Measurements from ENCODE around the gene MICU2. TPM values are rescaled to one million over a fixed set of nuclear protein-coding genes. Genes with fewer than 3 reads are reported as not detected.

Gene MICU2
- total RNA-seq, 1 experiment from 2014 or later, result 24.2 TPM

DNA sequence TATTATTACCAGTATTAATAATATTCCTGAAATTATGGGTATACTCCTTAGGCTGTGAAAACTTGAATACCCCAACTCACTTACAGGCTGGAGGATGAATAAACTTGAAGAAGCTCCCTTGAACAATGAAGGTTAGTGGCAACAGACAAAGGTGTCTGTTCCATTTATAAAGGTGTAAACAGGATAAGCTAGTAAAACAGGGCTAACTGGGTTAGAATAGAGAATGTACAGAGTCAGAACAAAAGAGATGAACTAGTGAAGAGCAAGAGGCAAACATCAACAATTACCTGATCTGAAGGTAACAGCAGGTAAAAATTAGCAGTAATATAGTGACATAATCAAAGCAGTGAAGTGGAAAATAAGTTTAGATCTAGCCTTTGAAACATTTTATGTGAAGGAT is 23.2 kb downstream of the MICU2 start:
- H3K9me3 ChIP-seq (ENCODE audit: control insufficient read depth, insufficient read depth, low read depth, low read length), result peaks cover 2% of the 10 kb centered on the region; the same call in 1 of the 2 replicates
- POLR2A ChIA-PET, result no interaction called here
- BruUV-seq (replicated peaks), result no TSS peak
- CTCF ChIA-PET, result no interaction called here
- in situ Hi-C loops (cut with HindIII; ENCODE audit: low pct_unique_long_range_greater_than_20kb, low sequenced_read_pairs), result no loop called here
- no peaks in the 10 kb centered on the region for H3K4me1 ChIP-seq (ENCODE audit: control insufficient read depth, insufficient read depth, low read length)
- no peak for TF ChIP-seq SIN3A (IDR thresholded peaks at IDR 0.05; ENCODE audit: borderline replicate concordance, insufficient read depth, low read depth, low read length)
- no peak for TF ChIP-seq TCF7L2 (IDR thresholded peaks at IDR 0.05; ENCODE audit: low read depth, low read length)
- TF ChIP-seq POLR2AphosphoS5 (IDR thresholded peaks at IDR 0.05; ENCODE audit: low read depth, low read length), result no peak
- TF ChIP-seq, protein P1, sequence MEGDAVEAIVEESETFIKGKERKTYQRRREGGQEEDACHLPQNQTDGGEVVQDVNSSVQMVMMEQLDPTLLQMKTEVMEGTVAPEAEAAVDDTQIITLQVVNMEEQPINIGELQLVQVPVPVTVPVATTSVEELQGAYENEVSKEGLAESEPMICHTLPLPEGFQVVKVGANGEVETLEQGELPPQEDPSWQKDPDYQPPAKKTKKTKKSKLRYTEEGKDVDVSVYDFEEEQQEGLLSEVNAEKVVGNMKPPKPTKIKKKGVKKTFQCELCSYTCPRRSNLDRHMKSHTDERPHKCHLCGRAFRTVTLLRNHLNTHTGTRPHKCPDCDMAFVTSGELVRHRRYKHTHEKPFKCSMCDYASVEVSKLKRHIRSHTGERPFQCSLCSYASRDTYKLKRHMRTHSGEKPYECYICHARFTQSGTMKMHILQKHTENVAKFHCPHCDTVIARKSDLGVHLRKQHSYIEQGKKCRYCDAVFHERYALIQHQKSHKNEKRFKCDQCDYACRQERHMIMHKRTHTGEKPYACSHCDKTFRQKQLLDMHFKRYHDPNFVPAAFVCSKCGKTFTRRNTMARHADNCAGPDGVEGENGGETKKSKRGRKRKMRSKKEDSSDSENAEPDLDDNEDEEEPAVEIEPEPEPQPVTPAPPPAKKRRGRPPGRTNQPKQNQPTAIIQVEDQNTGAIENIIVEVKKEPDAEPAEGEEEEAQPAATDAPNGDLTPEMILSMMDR (IDR thresholded peaks at IDR 0.05), result no peak
- TF ChIP-seq, protein P2, sequence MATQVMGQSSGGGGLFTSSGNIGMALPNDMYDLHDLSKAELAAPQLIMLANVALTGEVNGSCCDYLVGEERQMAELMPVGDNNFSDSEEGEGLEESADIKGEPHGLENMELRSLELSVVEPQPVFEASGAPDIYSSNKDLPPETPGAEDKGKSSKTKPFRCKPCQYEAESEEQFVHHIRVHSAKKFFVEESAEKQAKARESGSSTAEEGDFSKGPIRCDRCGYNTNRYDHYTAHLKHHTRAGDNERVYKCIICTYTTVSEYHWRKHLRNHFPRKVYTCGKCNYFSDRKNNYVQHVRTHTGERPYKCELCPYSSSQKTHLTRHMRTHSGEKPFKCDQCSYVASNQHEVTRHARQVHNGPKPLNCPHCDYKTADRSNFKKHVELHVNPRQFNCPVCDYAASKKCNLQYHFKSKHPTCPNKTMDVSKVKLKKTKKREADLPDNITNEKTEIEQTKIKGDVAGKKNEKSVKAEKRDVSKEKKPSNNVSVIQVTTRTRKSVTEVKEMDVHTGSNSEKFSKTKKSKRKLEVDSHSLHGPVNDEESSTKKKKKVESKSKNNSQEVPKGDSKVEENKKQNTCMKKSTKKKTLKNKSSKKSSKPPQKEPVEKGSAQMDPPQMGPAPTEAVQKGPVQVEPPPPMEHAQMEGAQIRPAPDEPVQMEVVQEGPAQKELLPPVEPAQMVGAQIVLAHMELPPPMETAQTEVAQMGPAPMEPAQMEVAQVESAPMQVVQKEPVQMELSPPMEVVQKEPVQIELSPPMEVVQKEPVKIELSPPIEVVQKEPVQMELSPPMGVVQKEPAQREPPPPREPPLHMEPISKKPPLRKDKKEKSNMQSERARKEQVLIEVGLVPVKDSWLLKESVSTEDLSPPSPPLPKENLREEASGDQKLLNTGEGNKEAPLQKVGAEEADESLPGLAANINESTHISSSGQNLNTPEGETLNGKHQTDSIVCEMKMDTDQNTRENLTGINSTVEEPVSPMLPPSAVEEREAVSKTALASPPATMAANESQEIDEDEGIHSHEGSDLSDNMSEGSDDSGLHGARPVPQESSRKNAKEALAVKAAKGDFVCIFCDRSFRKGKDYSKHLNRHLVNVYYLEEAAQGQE (IDR thresholded peaks at IDR 0.05; ENCODE audit: insufficient read depth in 1 of 2, low read depth in 2 of 2, low read length in 1 of 2), result no peak
- H3K27ac ChIP-seq (ENCODE audit: low read length), result no peak overlapping the region
- H3K27me3 ChIP-seq (ENCODE audit: control insufficient read depth, insufficient read depth, low read length), result no peaks in the 10 kb centered on the region
- no peaks in the 10 kb centered on the region for H3K36me3 ChIP-seq (ENCODE audit: control insufficient read depth, insufficient read depth, low read length)
- DNase-seq (ENCODE audit: low read depth, low spot score) (no peak), ATAC-seq (no peak)
- no peak overlapping the region for H3K4me3 ChIP-seq (ENCODE audit: low read depth in 2 of 2, low read length in 2 of 2)
- intact Hi-C loops (cut with micrococcal nuclease; ENCODE audit: unreplicated experiment), result no loop called here

DNA sequence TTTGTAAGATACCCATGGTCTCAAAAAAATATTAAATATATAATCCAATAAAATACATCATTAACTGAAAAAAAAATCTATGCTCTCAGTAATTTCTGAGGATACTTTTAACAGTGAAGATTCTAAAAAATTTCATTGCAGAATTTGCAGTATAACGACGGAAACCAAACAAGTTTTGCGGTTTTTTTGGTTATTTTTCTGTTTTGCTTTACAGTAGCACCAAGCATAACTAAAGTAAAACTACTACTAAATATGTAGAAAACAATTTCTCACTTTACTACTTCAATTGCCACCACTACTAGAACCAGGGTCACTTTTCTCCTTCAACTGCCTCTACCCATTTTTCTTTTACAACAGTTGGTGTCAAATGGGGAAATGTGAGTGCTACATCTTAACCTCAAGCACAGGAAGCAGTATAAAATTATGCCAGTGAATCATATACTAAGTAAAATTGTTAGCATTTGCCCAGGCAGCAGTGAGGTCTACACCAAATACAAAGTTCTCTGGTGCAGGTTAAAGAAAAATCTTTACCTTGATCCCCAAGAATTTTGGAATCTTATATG is 24.1 kb downstream of the MICU2 start:
- TF ChIP-seq SIN3A (IDR thresholded peaks at IDR 0.05; ENCODE audit: borderline replicate concordance, insufficient read depth, low read depth, low read length) (no peak), POLR2AphosphoS5 (IDR thresholded peaks at IDR 0.05; ENCODE audit: low read depth, low read length) (no peak), TCF7L2 (IDR thresholded peaks at IDR 0.05; ENCODE audit: low read depth, low read length) (no peak)
- TF ChIP-seq, protein P1 (IDR thresholded peaks at IDR 0.05), result no peak
- TF ChIP-seq, protein P2 (IDR thresholded peaks at IDR 0.05; ENCODE audit: insufficient read depth in 1 of 2, low read depth in 2 of 2, low read length in 1 of 2), result no peak
- ChIA-PET POLR2A (no interaction called here), CTCF (no interaction called here)
- H3K4me1 ChIP-seq (ENCODE audit: control insufficient read depth, insufficient read depth, low read length), result no peaks in the 10 kb centered on the region
- no peaks in the 10 kb centered on the region for H3K36me3 ChIP-seq (ENCODE audit: control insufficient read depth, insufficient read depth, low read length)
- H3K27ac ChIP-seq (ENCODE audit: low read length), result no peak overlapping the region
- ATAC-seq (no peak), DNase-seq (ENCODE audit: low read depth, low spot score) (no peak)
- intact Hi-C loops (cut with micrococcal nuclease; ENCODE audit: unreplicated experiment) (no loop called here), in situ Hi-C loops (cut with HindIII; ENCODE audit: low pct_unique_long_range_greater_than_20kb, low sequenced_read_pairs) (no loop called here)
- H3K27me3 ChIP-seq (ENCODE audit: control insufficient read depth, insufficient read depth, low read length), result no peaks in the 10 kb centered on the region
- peaks cover 2% of the 10 kb centered on the region; the same call in 1 of the 2 replicates for H3K9me3 ChIP-seq (ENCODE audit: control insufficient read depth, insufficient read depth, low read depth, low read length)
- BruUV-seq (replicated peaks), result no TSS peak
- H3K4me3 ChIP-seq (ENCODE audit: low read depth in 2 of 2, low read length in 2 of 2), result no peak overlapping the region
